ENCODE measurements around the gene DRAM2.
"Not testable (repeated sequence)": the region's sequence is repeated elsewhere in the genome, so short reads cannot be mapped to it uniquely, and the experiment has no call there.

DRAM2 gene

DNA sequence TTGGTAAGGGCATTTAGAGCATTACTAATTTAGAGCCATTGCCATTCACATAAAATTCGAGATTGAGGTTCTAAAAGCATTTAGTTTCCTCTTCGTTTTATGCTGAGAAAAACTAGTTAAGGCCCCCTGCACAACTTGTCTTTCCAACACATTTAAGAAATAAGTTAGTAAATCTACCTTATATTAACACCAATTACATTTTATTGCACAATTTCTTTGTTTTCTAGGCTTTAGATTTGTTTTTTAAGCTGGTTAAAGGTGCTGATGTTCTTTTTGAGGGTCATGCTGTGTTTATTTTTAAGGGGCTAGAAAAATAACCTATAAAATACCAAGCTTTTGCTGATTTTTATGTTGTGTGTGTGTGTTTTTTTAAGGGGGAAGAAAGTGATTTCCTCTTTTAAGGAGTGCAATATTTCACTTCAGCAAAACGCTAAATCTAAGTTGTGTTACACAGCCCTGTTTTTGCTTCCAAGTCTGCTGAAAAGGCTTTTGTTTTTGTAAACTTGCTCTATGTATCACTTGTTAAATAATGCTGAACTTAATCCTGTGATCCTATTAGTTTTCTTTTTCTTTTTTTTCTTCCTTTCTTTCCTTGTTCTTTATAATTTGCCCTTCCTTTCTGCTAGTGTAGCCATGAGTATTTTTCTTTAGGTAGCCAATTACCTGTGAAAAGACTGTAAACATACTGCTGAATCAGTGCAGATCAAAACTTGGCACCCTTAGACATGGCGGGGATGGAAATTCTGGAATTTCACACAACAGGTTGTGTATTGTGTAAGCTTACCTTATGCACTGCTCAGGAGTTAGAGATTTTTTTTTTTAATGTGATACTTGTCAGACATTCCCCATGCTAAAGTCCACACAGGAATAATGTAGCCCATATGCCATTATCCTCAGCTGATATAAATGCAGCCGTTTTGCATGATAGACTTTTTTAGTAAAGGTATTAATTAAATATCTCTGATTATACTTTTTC, 1.6 kb upstream of the DRAM2 start:
- no peak for DNase-seq

DNA sequence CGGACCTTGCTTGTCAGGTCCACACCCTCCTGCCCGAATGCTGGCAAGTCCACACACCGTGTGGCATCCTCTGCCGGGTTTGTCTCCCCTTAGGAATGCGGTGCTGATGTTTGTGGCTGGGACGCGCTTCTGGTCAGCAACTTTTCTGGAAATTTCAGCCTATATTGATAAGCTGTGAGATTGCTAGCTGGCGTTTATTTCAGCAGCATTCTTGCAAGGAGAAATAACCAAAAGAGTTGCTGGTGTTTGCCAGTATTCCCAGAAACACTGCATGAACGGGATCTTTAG, 731 bp upstream of the DRAM2 start:
- DNase-seq: no peak

- DNase-seq: peak; percentile 46 to 64
Measured at GRCh38 chr1:111139324-111139955, 453 bp downstream of the DRAM2 start.

GRCh38 chr1:111133866-111134265, 6.0 kb downstream of the DRAM2 start:
- DNase-seq: no peak

GRCh38 chr1:111131693-111132092, 8.2 kb downstream of the DRAM2 start:
- no peak for DNase-seq

DNA sequence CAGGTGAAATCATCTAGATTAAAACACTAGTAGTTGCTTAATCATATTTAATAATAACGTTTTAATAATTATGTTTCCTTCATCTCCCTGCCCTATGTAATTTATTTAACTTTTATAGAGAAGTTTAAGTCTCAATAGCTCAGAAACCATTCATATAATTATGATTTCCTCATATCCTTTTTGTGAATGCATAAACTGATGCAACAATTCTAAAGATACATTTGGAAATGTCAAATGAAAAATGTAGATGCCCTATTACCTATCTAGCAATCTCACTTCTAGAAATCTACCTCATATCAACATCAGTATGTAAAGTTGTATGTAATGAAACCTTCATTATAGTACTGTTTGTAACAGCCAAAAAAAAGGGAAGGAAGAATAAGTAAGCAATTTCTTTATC, 10.5 kb downstream of the DRAM2 start:
- DNase-seq: no peak

GRCh38 chr1:111127923-111128643, 11.8 kb downstream of the DRAM2 start:
- DNase-seq: peak in 1 of 2 donors; percentile 19

GRCh38 chr1:111126354-111126753, 13.5 kb downstream of the DRAM2 start:
- no peak for DNase-seq

DNA sequence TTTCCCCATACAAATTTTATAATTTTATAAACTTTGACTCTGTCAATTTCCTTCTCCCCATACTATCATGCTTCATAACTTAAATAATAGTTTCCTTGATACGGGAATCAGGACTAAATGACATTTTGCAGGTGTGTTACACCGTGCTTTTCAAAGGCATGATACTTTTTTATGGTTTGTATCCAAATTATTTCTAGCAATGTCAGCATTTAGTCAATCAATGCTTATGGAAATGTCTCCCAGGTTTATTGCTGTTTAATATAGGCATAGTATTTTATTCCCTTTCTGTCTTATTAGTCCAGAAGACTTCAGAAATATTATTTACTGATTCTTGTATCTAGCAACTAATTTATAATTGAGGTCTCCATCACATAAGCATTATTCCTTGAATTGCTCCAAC, 23.4 kb downstream of the DRAM2 start:
- DNase-seq: no peak

GRCh38 chr1:111110197-111110899, 29.5 kb downstream of the DRAM2 start:
- no peak for DNase-seq

GRCh38 chr1:111104981-111105380, 34.9 kb downstream of the DRAM2 start:
- DNase-seq: no peak

- no peak for DNase-seq
Measured at GRCh38 chr1:111101854-111102642, 37.8 kb downstream of the DRAM2 start.

DNA sequence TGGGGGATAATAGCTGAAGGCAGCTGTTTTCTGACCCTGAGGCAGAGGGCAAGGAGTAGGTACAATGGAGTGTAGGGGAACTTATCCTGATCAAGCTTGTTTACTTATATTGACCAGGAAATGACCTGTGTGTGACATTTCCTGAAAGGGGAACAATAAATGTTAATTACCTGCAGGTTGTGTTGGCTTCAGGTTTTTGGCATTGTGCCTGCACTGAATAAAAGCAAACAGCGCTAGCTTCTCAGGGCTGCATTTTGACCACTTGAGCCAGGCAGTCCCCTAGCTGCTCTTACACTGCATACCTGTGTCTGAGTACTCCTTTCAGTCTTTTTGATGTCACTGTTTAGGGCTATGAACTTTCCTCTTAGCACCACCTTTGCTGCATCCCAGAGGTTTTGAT, 40.6 kb downstream of the DRAM2 start:
- DNase-seq: no peak

DNA sequence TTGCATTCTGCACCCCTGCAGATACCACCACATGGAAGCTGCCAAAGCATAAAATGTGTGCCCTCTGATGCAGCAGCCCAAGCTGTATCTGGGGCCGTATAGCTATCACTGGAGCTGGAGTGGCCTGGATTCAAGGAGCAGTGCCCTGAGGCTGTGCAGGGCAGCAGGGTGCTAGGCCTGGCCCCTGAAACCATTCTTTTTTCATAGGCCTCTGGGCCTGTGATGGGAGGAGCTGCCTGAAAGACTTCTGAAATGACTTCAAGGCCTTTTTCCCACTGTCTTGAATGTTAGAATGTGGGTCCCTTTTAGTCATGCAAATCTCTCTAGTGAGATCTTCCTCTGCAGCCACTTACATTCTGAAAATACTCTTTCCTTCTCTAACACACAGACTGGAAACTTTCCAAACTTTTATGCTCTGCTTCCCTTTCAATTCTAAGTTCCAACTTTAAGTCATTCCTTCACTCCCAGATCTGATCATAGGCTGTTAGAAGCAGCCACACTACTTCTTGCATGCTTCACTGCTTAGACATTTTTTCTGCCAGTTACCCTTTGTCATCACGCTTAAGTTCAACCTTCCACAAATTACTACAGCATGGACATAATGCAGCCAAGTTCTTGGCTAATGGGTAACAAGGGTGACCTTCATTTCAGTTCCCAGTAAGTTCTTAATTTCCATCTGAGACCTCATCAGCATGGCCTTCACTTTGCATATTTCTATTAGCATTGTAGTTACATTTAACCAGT, 42.4 kb downstream of the DRAM2 start:
- no peak for DNase-seq

DNA sequence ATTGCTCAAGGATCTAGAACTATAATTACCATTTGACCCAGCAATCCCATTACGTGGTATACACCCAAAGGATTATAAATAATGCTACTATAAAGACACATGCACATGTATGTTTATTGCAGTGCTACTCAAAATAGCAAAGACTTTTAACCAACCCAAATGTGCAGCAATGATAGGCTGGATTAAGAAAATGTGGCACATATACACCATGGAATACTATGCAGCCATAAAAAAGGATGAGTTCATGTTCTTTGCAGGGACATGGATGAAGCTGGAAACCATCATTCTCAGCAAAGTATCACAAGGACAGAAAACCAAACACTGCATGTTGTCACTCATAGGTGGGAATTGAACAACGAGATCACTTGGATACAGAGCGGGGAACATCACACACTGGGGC, 44.5 kb downstream of the DRAM2 start:
- not testable (repeated sequence) for DNase-seq

DNA sequence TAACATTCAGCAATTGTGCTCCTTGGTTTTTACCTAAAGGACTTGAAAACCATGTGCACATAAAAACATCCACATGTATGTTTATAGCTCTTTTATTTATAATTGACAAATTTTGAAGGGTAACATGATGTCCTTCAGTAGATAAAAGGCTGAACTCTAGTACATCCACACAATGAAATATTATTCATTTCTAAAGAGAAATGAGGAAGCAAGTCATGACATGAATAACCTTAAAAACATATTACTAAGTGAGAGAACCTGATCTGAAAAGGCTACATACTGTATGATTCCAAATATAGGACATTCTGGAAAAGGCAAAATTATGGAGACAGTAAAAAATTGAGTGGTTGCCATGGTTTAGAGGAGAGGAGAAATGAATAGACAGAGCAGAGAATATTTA, 50.3 kb downstream of the DRAM2 start:
- DNase-seq: no peak

GRCh38 chr1:111085676-111086075, 54.2 kb downstream of the DRAM2 start:
- no peak for DNase-seq

DNA sequence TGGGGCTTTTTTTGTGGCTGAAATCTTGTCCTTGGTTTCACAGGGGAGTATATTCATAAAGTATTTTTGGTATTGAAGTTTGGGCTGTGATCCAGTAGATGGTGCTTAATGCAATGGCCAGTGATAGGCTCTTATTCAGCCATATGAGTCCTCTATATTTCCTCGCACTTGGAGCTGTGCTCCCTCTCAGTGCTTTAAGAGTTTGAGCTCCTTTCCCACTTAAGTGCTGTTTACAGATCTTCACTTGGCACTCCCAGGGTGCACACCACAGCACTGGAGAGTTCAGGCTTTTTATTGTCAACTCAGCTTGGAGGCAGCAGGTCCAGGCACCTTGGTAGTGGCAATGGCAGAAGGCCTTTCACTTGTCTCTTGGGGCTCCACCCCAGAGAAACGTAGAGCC, 54.9 kb downstream of the DRAM2 start:
- DNase-seq: no peak

DNA sequence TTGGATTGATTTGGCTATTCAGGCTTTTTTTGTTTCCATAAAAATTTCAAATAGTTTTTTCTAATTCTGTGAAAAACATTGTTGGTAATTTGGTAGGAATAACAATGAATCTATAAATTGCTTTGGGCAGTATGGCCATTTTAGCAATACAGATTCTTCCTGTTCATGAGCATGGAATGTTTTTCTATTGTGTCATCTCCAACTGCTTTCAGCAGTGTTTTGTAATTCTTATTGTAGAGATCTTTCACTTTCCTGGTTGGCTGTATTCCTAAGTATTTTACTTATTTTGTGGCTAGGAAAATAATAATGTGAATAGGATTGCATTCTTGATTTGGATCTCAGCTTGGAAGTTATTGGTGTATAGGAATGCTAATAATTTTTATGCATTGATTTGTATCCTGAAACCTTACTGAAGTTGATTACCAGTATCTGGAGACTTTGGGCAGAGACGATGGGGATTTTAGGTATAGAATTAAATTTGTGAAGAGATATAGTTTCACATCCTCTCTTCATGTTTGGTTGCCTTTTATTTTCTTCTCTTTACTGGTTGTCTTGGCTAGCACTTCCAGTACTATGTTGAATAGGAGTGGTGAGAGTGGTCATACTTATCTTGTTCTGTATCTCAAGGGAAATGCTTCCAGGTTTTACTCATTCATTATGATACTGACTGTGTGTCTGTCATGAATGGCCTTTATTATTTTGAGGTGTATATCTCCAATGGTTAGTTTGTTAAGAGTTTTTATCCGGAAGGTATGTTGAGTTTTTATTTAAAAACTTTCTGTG, 57.3 kb downstream of the DRAM2 start:
- no peak for DNase-seq

GRCh38 chr1:111079329-111079728, 60.6 kb downstream of the DRAM2 start:
- DNase-seq: not testable (repeated sequence)

GRCh38 chr1:111077312-111077711, 62.6 kb downstream of the DRAM2 start:
- not testable (repeated sequence) for DNase-seq
